OCI-LY7 (cell line): Measurements from ENCODE around the gene CATSPER3. TPM values are rescaled to one million over a fixed set of nuclear protein-coding genes. Genes with fewer than 3 reads are reported as not detected.

Experiments
- BruUV-seq: library from RNA; stranded (reverse); fragments of 400-500 nt; replicated peaks from 2 replicates; lab custom pipeline; 2021; lab: Mats Ljungman, UMichigan
- CTCF ChIA-PET: fragments of 300-600 bp; sonication (Branson Sonifier 250); formaldehyde crosslinking; loops from one replicate; lab custom pipeline; 2022; ENCODE audit warnings: antibody characterized with exemption; ENCODE audit not compliant: unreplicated experiment; lab: Charles Lee
- POLR2A ChIA-PET: fragments of 300-600 bp; sonication (Branson Sonifier 250); formaldehyde crosslinking; loops from one replicate; lab custom pipeline; 2022; ENCODE audit warnings: antibody characterized with exemption; lab: Charles Lee
- DNase-seq: peaks from one replicate; pipeline ENCODE4 v3.0.0-alpha.2; 2015; ENCODE audit warnings: low spot score
- H2AFZ ChIP-seq: fragments of 200-600 bp; sonication (generic), shearing (Covaris generic); 2 replicates; pipeline ENCODE4 v1.6.1; 2014; ENCODE audit warnings: mild to moderate bottlenecking, antibody characterized with exemption, low read length, moderate library complexity
- H3K27ac ChIP-seq: fragments of 200-600 bp; sonication (generic); 2 replicates; pipeline ENCODE4 v1.5.1; 2014; ENCODE audit warnings: mixed run types, low read depth, mild to moderate bottlenecking, moderate library complexity, low read length, inconsistent platforms; ENCODE audit not compliant: poor library complexity, severe bottlenecking
- H3K36me3 ChIP-seq: fragments of 200-600 bp; sonication (generic); 2 replicates; pipeline ENCODE4 v1.6.1; 2014; ENCODE audit warnings: mild to moderate bottlenecking, antibody characterized with exemption, low read length, moderate library complexity, mixed read lengths; ENCODE audit not compliant: insufficient read depth
- H3K4me1 ChIP-seq: fragments of 200-600 bp; sonication (generic); 2 replicates; pipeline ENCODE4 v1.5.1; 2014; ENCODE audit warnings: mild to moderate bottlenecking, low read length; ENCODE audit not compliant: insufficient read depth, poor library complexity, severe bottlenecking
- H3K4me2 ChIP-seq: fragments of 200-600 bp; sonication (generic); 2 replicates; pipeline ENCODE4 v1.6.1; 2014; ENCODE audit warnings: mild to moderate bottlenecking, low read length
- H3K4me3 ChIP-seq: fragments of 200-600 bp; sonication (generic); 2 replicates; pipeline ENCODE4 v1.5.1; 2014; ENCODE audit warnings: mild to moderate bottlenecking, low read depth, low read length; ENCODE audit not compliant: poor library complexity, severe bottlenecking
- H3K79me2 ChIP-seq: fragments of 200-600 bp; sonication (generic); 2 replicates; pipeline ENCODE4 v1.6.1; 2016; ENCODE audit warnings: low read depth, mild to moderate bottlenecking, low read length, moderate library complexity, mixed read lengths; ENCODE audit not compliant: insufficient read depth
- H3K9me2 ChIP-seq: fragments of 200-600 bp; sonication (generic); 2 replicates; pipeline ENCODE4 v1.6.1; 2016; ENCODE audit warnings: mild to moderate bottlenecking, low read length, mixed read lengths; ENCODE audit not compliant: insufficient read depth
- H3K9me3 ChIP-seq: fragments of 200-600 bp; sonication (generic); 2 replicates; pipeline ENCODE4 v1.6.1; 2014; ENCODE audit warnings: mild to moderate bottlenecking, mixed run types, low read length, mixed read lengths
- H4K20me1 ChIP-seq: fragments of 200-600 bp; sonication (generic); 2 replicates; pipeline ENCODE4 v1.6.1; 2014; ENCODE audit warnings: mild to moderate bottlenecking, antibody characterized with exemption, low read length, moderate library complexity, mixed read lengths; ENCODE audit not compliant: insufficient read depth
- CTCF ChIP-seq: fragments of 200-600 bp; sonication (generic); conservative IDR thresholded peaks from 2 replicates; pipeline ENCODE4 v1.5.1; 2014; ENCODE audit warnings: mild to moderate bottlenecking, antibody characterized with exemption, low read length, moderate library complexity, mixed read lengths
- EZH2phosphoT487 ChIP-seq: fragments of 200-600 bp; sonication (generic); IDR thresholded peaks from 2 replicates; pipeline ENCODE4 v1.6.1; 2018; ENCODE audit warnings: low read depth, borderline replicate concordance, mild to moderate bottlenecking, mixed run types, antibody characterized with exemption, low read length, moderate library complexity, mixed read lengths
- intact Hi-C: fragments of 100-400 bp; cut with micrococcal nuclease; formaldehyde crosslinking; loops from one replicate; pipeline ENCODE4 v1.10.0; 2022; ENCODE audit not compliant: unreplicated experiment
- total RNA-seq, 2 experiments: library from RNA; depleted of rRNA in 1 of 2; stranded (reverse); fragments of >200 nt in 1 of 2; shearing (Covaris generic) in 1 of 2; gene quantifications; 2 replicates each; pipeline ENCODE4 v1.2.3, GENCODE V29; 2014 to 2022

The CATSPER3 gene
- total RNA-seq, 2 experiments from 2014 or later, result 0.61 TPM; not detected in 1

GRCh38 chr5:135011355-135012032, 43.8 kb downstream of the CATSPER3 start:
- Histone ChIP-seq H3K9me3 (no peaks in the 10 kb centered on the region), H4K20me1 (no peaks in the 10 kb centered on the region), H3K36me3 (no peaks in the 10 kb centered on the region), H3K79me2 (no peaks in the 10 kb centered on the region), H2AFZ (no peak overlapping the region), H3K4me1 (no peaks in the 10 kb centered on the region), H3K4me2 (no peak overlapping the region), H3K27ac (no peak overlapping the region), H3K9me2 (no peaks in the 10 kb centered on the region), H3K4me3 (no peak overlapping the region)
- no peak for DNase-seq
- ChIA-PET POLR2A (no interaction called here), CTCF (no interaction called here)
- intact Hi-C loops, result no loop called here
- TF ChIP-seq EZH2phosphoT487 (no peak), CTCF (no peak)
- no TSS peak for BruUV-seq

GRCh38 chr5:135012033-135012588, 44.4 kb downstream of the CATSPER3 start:
- no peaks in the 10 kb centered on the region for H3K36me3 ChIP-seq
- intact Hi-C loops, result no loop called here
- no TSS peak for BruUV-seq
- no peaks in the 10 kb centered on the region for H3K9me3 ChIP-seq
- CTCF ChIA-PET, result no interaction called here
- POLR2A ChIA-PET, result no interaction called here
- no peaks in the 10 kb centered on the region for H4K20me1 ChIP-seq
- DNase-seq, result no peak
- no peak overlapping the region for H3K4me2 ChIP-seq
- H3K79me2 ChIP-seq, result no peaks in the 10 kb centered on the region
- no peak overlapping the region for H2AFZ ChIP-seq
- H3K27ac ChIP-seq, result no peak overlapping the region
- H3K4me3 ChIP-seq, result no peak overlapping the region
- H3K4me1 ChIP-seq, result no peaks in the 10 kb centered on the region
- TF ChIP-seq CTCF (no peak), EZH2phosphoT487 (no peak)
- H3K9me2 ChIP-seq, result no peaks in the 10 kb centered on the region

- Histone ChIP-seq H3K9me2 (no peaks in the 10 kb centered on the region), H3K4me2 (no peak overlapping the region), H3K36me3 (no peaks in the 10 kb centered on the region), H4K20me1 (no peaks in the 10 kb centered on the region), H3K4me3 (no peak overlapping the region), H3K27ac (no peak overlapping the region), H3K9me3 (no peaks in the 10 kb centered on the region), H3K4me1 (no peaks in the 10 kb centered on the region), H3K79me2 (no peaks in the 10 kb centered on the region), H2AFZ (no peak overlapping the region)
- ChIA-PET POLR2A (interaction anchor here (0.5 to 1.0 kb wide), 2 partner anchors 12 to 43 kb away, joined by 3 to 4 read pairs; no protein-coding TSS in a partner anchor), CTCF (no interaction called here)
- no TSS peak for BruUV-seq
- TF ChIP-seq EZH2phosphoT487, result no peak
- TF ChIP-seq CTCF, result no peak
- intact Hi-C loops, result no loop called here
- DNase-seq, result no peak
Observed at GRCh38 chr5:135012951-135013391, 45.3 kb downstream of the CATSPER3 start.
